GM12873 (cell line): ENCODE data around the gene PEX11G.

Experiments used
- TF ChIP-seq, protein P1 (sequence below): IDR thresholded peaks from 2 replicates; pipeline ENCODE4 v1.5.1; 2012; ENCODE audit warnings: low read depth, mild to moderate bottlenecking, moderate library complexity, low read length, control low read depth; ENCODE audit not compliant: insufficient read depth; ENCODE audit errors: missing control alignments

PEX11G gene

DNA sequence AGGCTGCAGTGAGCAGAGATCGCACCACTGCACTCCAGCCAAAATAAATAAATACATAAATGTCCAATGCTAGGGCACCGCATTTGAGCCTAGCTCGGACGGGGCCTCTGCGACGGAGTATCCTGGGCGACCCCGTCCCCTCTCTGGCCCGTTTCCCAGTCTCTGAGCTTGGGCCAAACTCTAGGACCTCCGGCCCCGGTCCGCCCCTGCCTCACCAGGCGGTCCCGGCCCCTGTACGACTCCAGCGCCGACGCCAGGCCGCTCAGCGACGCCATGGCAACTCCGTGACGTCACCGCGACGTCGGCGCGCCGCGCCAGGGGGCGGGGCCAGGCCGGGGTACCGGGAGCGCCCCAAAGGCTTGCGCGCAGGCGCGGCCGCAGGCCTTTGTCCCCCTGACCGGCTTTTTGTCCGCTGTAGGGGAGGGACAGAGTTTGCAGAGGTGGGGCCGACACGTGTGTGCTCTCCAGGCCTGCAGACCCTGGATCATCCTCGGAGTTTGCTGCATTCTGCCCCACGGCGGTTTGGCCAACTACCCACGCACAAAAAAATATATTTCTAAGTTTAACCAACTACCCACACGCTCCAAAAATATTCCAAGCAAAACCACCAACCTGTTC is at the start of gene PEX11G:
Gene PEX11G, minus strand, starts transcription at position 300 of the 618 bp plus-strand sequence. Its CDS starts 25 bp downstream, at position 275.
- TF ChIP-seq, protein P1, sequence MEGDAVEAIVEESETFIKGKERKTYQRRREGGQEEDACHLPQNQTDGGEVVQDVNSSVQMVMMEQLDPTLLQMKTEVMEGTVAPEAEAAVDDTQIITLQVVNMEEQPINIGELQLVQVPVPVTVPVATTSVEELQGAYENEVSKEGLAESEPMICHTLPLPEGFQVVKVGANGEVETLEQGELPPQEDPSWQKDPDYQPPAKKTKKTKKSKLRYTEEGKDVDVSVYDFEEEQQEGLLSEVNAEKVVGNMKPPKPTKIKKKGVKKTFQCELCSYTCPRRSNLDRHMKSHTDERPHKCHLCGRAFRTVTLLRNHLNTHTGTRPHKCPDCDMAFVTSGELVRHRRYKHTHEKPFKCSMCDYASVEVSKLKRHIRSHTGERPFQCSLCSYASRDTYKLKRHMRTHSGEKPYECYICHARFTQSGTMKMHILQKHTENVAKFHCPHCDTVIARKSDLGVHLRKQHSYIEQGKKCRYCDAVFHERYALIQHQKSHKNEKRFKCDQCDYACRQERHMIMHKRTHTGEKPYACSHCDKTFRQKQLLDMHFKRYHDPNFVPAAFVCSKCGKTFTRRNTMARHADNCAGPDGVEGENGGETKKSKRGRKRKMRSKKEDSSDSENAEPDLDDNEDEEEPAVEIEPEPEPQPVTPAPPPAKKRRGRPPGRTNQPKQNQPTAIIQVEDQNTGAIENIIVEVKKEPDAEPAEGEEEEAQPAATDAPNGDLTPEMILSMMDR = no peak

DNA sequence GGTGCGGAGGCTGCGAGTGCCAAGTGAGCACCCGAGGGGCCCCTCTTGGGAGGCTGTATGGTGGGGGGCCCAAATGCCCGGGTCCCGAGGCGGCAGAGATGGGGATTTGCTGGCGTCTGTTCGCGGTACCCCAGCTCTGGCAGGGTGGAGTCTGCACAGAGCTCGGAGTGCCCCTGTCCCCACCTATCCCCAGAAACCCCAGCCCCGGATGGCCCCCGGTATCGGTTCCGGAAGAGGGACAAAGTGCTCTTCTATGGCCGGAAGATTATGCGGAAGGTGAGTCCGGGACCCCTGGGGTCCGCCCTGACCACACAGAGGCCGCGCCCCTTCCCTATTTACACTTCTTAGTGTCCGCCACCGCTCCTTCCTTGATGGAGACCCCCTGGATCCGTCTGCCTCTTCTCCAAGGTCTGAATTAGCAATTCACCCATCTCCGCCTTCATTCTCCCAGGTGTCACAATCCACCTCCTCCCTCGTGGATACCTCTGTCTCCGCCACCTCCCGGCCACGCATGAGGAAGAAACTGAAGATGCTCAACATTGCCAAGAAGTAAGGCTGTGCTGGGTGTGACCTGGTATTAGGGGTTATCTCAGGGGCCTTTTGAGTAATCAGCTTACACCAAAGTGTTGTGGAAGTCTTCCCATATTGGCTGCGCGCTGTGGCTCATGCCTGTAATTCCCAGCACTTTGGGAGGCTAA is 47.3 kb upstream of the PEX11G start:
- TF ChIP-seq, protein P1 = no peak

DNA sequence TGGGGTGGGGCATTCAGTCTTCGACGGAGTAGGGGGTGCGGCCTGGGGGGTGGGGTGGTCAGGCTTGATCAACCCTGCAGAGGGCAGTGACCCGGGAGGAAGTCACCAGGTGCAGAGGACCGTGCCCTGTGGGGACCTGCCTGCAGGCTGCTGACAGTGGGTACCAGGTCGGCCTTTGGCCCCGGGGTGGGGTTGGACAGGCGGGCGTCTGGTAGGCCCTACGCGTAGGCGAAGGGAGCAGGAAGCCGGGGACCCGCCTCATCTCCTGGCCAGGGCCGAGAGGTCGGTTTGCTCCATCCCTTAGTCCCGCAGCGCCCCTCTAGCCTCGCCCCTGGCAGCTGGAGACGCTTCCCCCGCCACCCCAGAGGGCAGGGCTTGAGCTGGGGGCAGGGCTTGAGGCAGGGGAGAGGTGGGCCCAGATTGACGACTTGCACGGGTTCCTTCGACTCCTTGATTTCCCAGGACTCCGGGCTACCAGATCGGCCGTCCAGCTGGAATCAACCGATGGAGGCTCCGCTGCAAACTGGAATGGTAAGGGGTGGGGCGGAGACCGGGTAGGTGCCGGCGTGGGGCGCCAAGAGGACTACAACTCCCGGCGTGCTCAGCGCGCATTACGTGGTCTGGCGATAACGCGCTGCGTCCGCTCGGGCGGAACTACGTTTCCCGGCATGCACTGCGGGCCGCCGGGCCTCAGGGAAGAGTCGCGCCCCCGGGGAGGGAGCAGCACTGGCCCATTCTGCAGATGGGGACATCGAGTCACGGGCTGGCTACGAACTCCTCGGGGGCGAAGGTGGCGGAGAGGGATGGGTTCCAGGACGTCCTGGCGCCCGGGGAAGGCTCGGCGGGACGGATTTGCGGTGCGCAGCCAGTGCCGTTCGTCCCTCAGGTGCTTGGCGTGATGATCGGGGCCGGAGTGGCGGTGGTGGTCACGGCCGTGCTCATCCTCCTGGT is 46.5 kb upstream of the PEX11G start, which contains the start of gene PNPLA6:
Gene PNPLA6, plus strand, starts transcription at position 671 of the 951 bp plus-strand sequence. Its CDS starts 72 bp downstream, at position 743.
- TF ChIP-seq, protein P1 = peak; percentile 17

DNA sequence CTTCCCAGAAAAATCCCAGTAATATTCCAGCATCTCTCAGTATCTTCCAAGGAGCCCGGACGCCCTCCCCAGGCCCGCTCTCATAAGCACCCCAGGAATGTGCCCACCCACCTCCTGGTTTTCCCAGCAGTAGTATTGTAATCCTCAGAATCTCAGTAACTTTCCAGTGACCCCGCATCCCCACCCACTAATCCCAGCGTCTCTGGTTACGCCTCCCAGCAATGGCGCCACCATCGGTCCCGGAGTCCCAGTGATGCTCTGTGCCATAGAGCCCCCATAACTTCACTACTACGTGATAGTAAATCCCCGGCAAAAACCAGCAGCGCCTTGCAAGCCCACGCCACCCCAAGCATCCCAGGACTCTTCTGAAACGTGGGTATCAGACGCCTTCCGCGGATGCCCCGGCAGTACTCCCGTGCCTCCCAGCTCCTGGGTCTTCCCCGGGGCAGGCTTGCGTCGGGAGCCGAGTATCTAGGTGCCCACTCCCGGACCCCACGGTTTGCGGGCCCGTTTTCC is 45.8 kb upstream of the PEX11G start:
- TF ChIP-seq, protein P1 = no peak

DNA sequence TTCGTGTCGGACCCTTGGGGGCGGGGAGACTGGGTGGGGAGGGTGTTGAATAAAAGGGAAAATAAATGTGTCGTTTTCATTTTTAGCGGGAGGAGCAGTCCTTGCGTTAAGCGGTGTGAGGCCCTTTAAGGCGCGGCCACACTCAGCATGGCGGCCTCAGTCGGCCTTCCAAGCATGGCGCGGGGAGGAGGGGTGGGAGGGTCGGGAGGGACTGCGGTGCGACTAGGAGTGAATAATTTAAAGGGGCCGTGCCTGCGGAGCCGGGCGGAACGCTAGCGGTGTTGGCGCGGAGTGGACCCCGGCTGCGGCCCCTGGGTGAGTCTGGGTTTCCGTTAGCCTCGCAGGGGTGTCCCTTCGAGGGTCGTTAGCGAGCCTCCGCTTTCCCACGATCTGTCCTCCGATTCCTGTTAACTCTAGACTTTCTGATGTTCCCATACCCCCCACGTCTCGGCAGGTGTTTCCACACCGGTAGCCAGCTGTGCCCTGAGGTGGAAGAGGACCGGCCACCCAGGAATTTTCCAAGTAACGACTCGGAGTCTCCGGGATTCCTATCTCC is 45.2 kb upstream of the PEX11G start:
- TF ChIP-seq, protein P1 = no peak

DNA sequence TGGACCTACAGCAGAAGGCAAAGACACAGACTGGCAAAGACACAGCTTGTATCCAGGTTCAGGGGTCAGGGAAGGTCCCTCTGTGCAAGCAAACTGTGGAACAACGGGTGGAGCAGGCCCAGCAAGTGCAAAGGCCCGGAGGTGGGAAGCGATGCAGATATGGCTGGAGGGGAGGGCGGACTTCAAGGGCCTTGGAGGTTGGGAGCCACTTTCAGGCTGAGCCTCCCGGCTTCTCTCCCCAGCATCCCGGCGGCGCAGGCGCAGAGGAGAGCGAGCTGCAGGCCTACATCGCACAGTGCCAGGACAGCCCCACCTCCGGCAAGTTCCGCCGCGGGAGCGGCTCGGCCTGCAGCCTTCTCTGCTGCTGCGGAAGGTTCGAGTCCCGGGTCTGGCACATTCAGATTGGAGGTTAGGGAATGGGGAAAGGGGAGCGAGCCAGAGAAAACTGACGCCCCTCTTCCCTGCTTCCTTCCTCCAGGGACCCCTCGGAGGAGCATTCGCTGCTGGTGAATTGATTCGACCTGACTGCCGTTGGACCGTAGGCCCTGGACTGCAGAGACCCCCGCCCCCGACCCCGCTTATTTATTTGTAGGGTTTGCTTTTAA is 44.5 kb upstream of the PEX11G start:
- TF ChIP-seq, protein P1 = no peak
